ENCODE data around the gene RBKS. TPM values are rescaled to one million over a fixed set of nuclear protein-coding genes. Genes with fewer than 3 reads are reported as not detected.

RBKS gene
- total and polyA plus RNA-seq, 2 donors: 1.8 to 4.2 TPM

DNA sequence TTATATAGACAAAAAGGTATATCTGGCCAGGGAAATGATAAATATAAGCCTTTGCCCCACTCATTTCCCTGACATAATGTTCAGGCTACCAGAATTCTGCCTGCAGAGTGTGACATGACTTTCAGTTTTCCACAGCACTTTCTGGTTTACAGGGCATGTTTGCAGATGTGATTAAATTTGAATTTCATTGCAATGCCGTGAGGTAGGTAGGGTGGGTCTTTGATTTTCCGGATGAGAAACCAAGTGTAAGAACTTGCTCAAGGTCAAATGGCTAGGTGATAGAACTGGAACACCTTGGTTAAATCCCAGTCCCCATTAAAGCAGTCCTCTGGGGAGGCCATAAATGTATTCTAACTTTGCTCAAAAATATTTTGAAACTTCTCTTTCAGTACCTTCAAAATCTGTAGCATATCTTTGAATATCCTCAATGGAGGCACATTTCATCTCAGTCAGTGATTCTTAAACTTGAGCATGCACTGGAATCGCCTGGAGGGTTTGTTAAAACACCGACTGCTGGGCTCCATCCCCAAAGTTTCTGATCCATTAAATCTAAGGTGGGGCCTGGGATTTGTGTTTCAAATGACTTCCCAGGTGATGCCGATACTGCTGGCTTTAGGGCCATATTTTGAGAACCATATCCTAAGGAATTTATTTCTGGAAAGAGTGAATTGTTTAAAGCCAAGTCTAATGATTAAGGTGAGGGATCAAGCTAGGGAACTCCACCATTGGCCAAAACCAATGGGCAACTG, 83.7 kb downstream of the RBKS start:
- WGBS: 96% methylated on average over 5 of the region's 5 CpGs
- Histone ChIP-seq H3K4me3 (ENCODE audit: low read length in 2 of 2) (no peak overlapping the region), H3K4me1 (ENCODE audit: control insufficient read depth in 2 of 2, insufficient read depth in 2 of 2, low read length in 2 of 2) (no peaks in the 10 kb centered on the region), H3K27me3 (ENCODE audit: control insufficient read depth in 2 of 2, insufficient read depth in 1 of 2, low read length in 1 of 2) (no peaks in the 10 kb centered on the region), H3K9me3 (ENCODE audit: control insufficient read depth in 2 of 2, insufficient read depth in 1 of 2, low read length in 1 of 2) (no peaks in the 10 kb centered on the region), H3K27ac (ENCODE audit: low read depth in 1 of 2, low read length in 1 of 2) (no peak overlapping the region), H3K36me3 (ENCODE audit: control insufficient read depth in 2 of 2, insufficient read depth in 2 of 2, low read length in 1 of 2) (no peaks in the 10 kb centered on the region)
- no peak for DNase-seq (ENCODE audit: low read depth in 6 of 9, low spot score in 9 of 9)

DNA sequence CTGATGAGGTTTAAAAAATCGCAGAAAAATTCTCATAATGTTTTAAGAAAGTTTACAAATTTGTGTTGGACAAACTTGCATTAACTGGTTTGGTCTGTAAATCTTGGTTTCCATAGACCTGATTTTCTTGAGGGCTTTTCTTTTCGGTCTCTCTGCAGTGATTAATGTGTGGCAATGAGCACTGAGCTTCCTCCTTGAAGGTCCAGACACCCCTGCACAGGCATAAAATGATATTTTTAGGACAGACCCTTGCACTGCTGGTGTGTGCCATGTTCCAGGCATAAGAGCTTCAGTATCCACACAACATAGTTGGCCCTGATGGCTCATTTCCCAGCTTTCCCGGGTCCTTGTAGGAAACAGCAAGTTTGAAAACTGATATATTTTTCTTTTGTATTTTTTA, 85.0 kb downstream of the RBKS start:
- no peaks in the 10 kb centered on the region for H3K36me3 ChIP-seq (ENCODE audit: control insufficient read depth in 2 of 2, insufficient read depth in 2 of 2, low read length in 1 of 2)
- WGBS: 76% methylated on average over 3 of the region's 3 CpGs
- no peak for DNase-seq (ENCODE audit: low read depth in 6 of 9, low spot score in 9 of 9)
- H3K4me3 ChIP-seq (ENCODE audit: low read length in 2 of 2): no peak overlapping the region
- H3K27ac ChIP-seq (ENCODE audit: low read depth in 1 of 2, low read length in 1 of 2): no peak overlapping the region
- H3K9me3 ChIP-seq (ENCODE audit: control insufficient read depth in 2 of 2, insufficient read depth in 1 of 2, low read length in 1 of 2): no peaks in the 10 kb centered on the region
- H3K27me3 ChIP-seq (ENCODE audit: control insufficient read depth in 2 of 2, insufficient read depth in 1 of 2, low read length in 1 of 2): no peaks in the 10 kb centered on the region
- H3K4me1 ChIP-seq (ENCODE audit: control insufficient read depth in 2 of 2, insufficient read depth in 2 of 2, low read length in 2 of 2): no peaks in the 10 kb centered on the region

DNA sequence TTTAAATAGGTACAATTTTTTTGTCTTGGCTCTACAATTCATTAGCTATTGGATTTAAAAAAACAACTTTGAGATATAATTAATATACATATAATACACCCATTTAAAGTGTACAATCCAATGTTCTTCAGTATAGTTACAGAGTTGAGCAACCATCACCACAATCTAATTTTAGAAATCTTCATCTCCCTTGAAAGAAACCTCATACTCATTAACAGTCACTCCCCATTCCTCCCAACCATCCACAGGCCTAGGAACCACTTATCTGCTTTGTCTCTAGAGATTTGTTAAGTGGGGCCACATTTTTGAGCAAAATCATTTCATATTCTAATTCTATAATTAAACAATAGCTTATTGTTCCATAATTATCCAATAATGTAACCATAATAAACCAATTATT, 86.0 kb downstream of the RBKS start:
- Histone ChIP-seq H3K9me3 (ENCODE audit: control insufficient read depth in 2 of 2, insufficient read depth in 1 of 2, low read length in 1 of 2) (no peaks in the 10 kb centered on the region), H3K4me1 (ENCODE audit: control insufficient read depth in 2 of 2, insufficient read depth in 2 of 2, low read length in 2 of 2) (no peaks in the 10 kb centered on the region), H3K4me3 (ENCODE audit: low read length in 2 of 2) (no peak overlapping the region), H3K27ac (ENCODE audit: low read depth in 1 of 2, low read length in 1 of 2) (no peak overlapping the region), H3K27me3 (ENCODE audit: control insufficient read depth in 2 of 2, insufficient read depth in 1 of 2, low read length in 1 of 2) (no peaks in the 10 kb centered on the region), H3K36me3 (ENCODE audit: control insufficient read depth in 2 of 2, insufficient read depth in 2 of 2, low read length in 1 of 2) (no peaks in the 10 kb centered on the region)
- DNase-seq (ENCODE audit: low read depth in 6 of 9, low spot score in 9 of 9): no peak

DNA sequence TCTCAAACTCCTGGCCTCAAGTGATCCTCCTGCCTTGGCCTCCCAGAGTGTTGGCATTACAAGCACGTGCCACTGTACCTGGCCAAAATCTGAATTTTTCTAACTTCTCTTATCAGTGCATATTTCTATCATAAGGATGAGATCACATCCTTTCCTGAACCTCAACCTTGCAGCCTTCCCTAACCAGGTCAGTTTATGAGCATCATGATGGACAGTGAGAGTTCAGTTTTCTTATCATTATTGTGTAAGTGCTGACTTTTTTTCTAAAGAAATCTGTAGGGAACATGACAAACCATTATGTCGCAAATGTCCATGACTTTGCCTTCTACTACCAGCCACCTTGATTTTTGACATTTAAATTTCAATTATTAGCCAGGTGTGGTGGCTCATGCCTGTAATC, 87.1 kb downstream of the RBKS start:
- no peaks in the 10 kb centered on the region for H3K27me3 ChIP-seq (ENCODE audit: control insufficient read depth in 2 of 2, insufficient read depth in 1 of 2, low read length in 1 of 2)
- H3K27ac ChIP-seq (ENCODE audit: low read depth in 1 of 2, low read length in 1 of 2): no peak overlapping the region
- H3K4me3 ChIP-seq (ENCODE audit: low read length in 2 of 2): no peak overlapping the region
- no peaks in the 10 kb centered on the region for H3K9me3 ChIP-seq (ENCODE audit: control insufficient read depth in 2 of 2, insufficient read depth in 1 of 2, low read length in 1 of 2)
- 99% methylated on average over 2 of the region's 2 CpGs for WGBS
- H3K36me3 ChIP-seq (ENCODE audit: control insufficient read depth in 2 of 2, insufficient read depth in 2 of 2, low read length in 1 of 2): no peaks in the 10 kb centered on the region
- H3K4me1 ChIP-seq (ENCODE audit: control insufficient read depth in 2 of 2, insufficient read depth in 2 of 2, low read length in 2 of 2): peaks cover 0 to 3% of the 10 kb centered on the region in 2 donors
- no peak for DNase-seq (ENCODE audit: low read depth in 6 of 9, low spot score in 9 of 9)

DNA sequence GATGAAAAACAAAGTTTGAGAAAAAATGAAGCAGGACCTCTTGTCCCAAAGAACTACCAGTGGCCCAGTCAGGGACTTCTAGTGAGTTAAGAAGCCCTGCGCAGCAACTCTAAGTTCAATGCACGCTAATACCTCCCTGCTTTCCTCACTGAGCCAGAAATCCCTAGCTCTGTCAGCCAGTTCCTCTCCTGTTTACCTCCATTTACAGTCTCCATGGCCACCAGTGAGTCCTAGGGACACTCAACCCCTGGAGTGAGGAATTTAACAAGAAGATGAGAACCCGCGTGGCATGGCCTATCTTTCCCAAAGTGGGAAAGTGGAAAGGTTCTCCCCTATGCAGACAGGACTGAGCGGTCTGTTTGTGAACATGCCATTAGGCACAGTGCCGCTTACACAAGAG, 87.6 kb downstream of the RBKS start:
- WGBS: 97% methylated on average over 6 of the region's 6 CpGs
- no peak overlapping the region for H3K4me3 ChIP-seq (ENCODE audit: low read length in 2 of 2)
- H3K27me3 ChIP-seq (ENCODE audit: control insufficient read depth in 2 of 2, insufficient read depth in 1 of 2, low read length in 1 of 2): no peaks in the 10 kb centered on the region
- H3K4me1 ChIP-seq (ENCODE audit: control insufficient read depth in 2 of 2, insufficient read depth in 2 of 2, low read length in 2 of 2): peaks cover 0 to 3% of the 10 kb centered on the region in 2 donors
- H3K9me3 ChIP-seq (ENCODE audit: control insufficient read depth in 2 of 2, insufficient read depth in 1 of 2, low read length in 1 of 2): no peaks in the 10 kb centered on the region
- no peak overlapping the region for H3K27ac ChIP-seq (ENCODE audit: low read depth in 1 of 2, low read length in 1 of 2)
- H3K36me3 ChIP-seq (ENCODE audit: control insufficient read depth in 2 of 2, insufficient read depth in 2 of 2, low read length in 1 of 2): no peaks in the 10 kb centered on the region
- no peak for DNase-seq (ENCODE audit: low read depth in 6 of 9, low spot score in 9 of 9)

DNA sequence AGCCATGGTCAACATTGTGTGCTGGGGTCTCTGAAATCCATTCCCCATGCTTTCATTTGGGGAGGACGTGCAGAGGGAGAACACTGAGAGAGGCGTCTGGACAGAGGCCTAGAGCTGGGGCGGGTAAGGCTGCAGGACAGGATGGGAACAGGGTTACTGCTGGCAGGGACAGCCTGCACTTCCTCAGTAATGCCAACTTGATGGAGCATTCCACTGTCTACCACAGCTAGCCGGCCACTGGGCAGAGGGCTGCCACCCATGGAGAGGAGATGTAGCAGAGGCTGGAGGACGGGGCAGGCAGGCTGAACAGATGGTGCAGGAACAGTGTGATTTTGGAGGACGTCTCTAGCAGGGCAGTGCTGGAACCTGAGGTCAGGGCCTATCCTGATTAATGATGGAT, 89.3 kb downstream of the RBKS start:
- 97% methylated on average over 6 of the region's 6 CpGs for WGBS
- Histone ChIP-seq H3K36me3 (ENCODE audit: control insufficient read depth in 2 of 2, insufficient read depth in 2 of 2, low read length in 1 of 2) (no peaks in the 10 kb centered on the region), H3K4me1 (ENCODE audit: control insufficient read depth in 2 of 2, insufficient read depth in 2 of 2, low read length in 2 of 2) (peaks cover 0 to 6% of the 10 kb centered on the region in 2 donors), H3K4me3 (ENCODE audit: low read length in 2 of 2) (no peak overlapping the region), H3K27me3 (ENCODE audit: control insufficient read depth in 2 of 2, insufficient read depth in 1 of 2, low read length in 1 of 2) (no peaks in the 10 kb centered on the region), H3K27ac (ENCODE audit: low read depth in 1 of 2, low read length in 1 of 2) (no peak overlapping the region), H3K9me3 (ENCODE audit: control insufficient read depth in 2 of 2, insufficient read depth in 1 of 2, low read length in 1 of 2) (no peaks in the 10 kb centered on the region)
- no peak for DNase-seq (ENCODE audit: low read depth in 6 of 9, low spot score in 9 of 9)

DNA sequence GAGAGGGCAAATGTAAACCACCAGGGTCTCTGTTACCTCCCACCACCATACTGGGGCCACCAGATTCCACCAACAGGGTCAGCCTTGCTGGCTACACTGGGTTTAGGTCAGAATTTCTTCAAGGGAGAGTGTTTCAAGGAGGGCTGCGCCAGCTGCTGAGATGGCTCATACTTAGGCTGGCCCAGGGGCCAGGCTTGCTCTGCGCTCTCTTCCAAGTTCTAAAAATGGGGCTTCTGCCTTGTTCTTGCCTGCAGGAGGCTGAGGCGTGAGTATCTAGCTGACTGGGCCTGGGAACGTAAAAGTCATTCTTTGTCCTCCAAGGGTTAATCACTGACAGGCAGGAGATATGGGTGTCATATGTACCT, 90.6 kb downstream of the RBKS start:
- no peak for DNase-seq (ENCODE audit: low read depth in 6 of 9, low spot score in 9 of 9)
- no peaks in the 10 kb centered on the region for H3K27me3 ChIP-seq (ENCODE audit: control insufficient read depth in 2 of 2, insufficient read depth in 1 of 2, low read length in 1 of 2)
- H3K4me3 ChIP-seq (ENCODE audit: low read length in 2 of 2): no peak overlapping the region
- H3K27ac ChIP-seq (ENCODE audit: low read depth in 1 of 2, low read length in 1 of 2): peak overlapping the region in 1 of 2 donors; percentile 43
- H3K4me1 ChIP-seq (ENCODE audit: control insufficient read depth in 2 of 2, insufficient read depth in 2 of 2, low read length in 2 of 2): peaks cover 0 to 17% of the 10 kb centered on the region in 2 donors
- no peaks in the 10 kb centered on the region for H3K9me3 ChIP-seq (ENCODE audit: control insufficient read depth in 2 of 2, insufficient read depth in 1 of 2, low read length in 1 of 2)
- no peaks in the 10 kb centered on the region for H3K36me3 ChIP-seq (ENCODE audit: control insufficient read depth in 2 of 2, insufficient read depth in 2 of 2, low read length in 1 of 2)
- WGBS: 97% methylated on average over 4 of the region's 4 CpGs

DNA sequence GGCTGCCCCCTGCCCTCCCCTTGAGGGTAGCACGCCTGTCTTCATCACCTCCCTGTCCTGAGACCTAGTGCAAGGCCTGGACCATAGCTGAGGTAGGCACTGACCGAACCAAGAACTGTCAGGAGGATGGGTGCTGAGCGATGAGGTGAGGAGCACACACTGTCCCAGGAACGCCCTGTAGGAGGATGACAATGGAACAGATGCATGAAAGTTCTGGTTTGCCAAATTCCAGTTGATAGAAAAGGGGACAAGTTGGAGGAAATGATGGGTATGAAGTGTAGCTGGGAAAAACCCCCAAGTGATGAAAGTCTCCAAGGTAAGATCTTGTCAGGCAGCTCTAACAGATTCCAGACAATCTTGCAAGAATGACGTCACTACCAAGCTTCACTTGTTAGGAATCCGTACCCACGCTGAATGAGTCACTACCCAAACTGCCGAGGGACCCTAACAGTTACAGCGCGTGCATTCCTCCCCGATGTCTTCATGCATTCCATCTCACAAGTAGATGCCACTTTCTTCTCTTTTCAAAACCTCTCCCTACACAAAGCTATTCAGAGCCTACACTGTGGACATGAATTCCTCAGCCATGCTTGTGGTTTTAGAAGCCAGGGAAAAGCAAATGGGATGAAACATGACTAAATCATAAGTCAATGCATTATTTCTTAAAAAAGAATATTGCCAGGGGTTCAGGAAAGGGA, 91.1 kb downstream of the RBKS start:
- WGBS: 94% methylated on average over 11 of the region's 11 CpGs
- Histone ChIP-seq H3K36me3 (ENCODE audit: control insufficient read depth in 2 of 2, insufficient read depth in 2 of 2, low read length in 1 of 2) (no peaks in the 10 kb centered on the region), H3K27ac (ENCODE audit: low read depth in 1 of 2, low read length in 1 of 2) (peak overlapping the region in 1 of 2 donors; percentile 43), H3K4me3 (ENCODE audit: low read length in 2 of 2) (no peak overlapping the region), H3K27me3 (ENCODE audit: control insufficient read depth in 2 of 2, insufficient read depth in 1 of 2, low read length in 1 of 2) (no peaks in the 10 kb centered on the region), H3K9me3 (ENCODE audit: control insufficient read depth in 2 of 2, insufficient read depth in 1 of 2, low read length in 1 of 2) (no peaks in the 10 kb centered on the region), H3K4me1 (ENCODE audit: control insufficient read depth in 2 of 2, insufficient read depth in 2 of 2, low read length in 2 of 2) (peaks cover 0 to 17% of the 10 kb centered on the region in 2 donors)
- peak in 2 of 9 donors; percentile 7 to 10 for DNase-seq (ENCODE audit: low read depth in 6 of 9, low spot score in 9 of 9)

DNA sequence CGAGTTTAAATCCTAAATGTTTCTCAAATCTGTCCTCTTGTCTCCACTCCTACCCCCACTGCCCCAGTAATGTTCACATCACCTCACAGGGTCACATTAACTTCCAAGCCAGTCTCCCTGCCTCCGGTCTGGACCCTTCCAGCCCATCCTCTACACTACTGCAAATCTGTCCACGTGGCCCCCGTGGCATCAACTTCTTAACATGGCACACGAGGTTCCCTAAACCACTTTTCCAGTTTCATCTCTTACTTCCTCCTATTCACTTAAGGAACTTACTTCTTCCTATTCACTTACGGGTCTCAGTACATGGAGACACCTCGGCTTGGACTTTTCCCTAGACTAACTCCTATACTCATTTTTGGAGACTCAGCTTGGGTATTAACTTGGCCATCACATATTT, 91.7 kb downstream of the RBKS start:
- WGBS: 94% methylated on average over 7 of the region's 7 CpGs
- Histone ChIP-seq H3K9me3 (ENCODE audit: control insufficient read depth in 2 of 2, insufficient read depth in 1 of 2, low read length in 1 of 2) (no peaks in the 10 kb centered on the region), H3K27me3 (ENCODE audit: control insufficient read depth in 2 of 2, insufficient read depth in 1 of 2, low read length in 1 of 2) (no peaks in the 10 kb centered on the region), H3K4me1 (ENCODE audit: control insufficient read depth in 2 of 2, insufficient read depth in 2 of 2, low read length in 2 of 2) (peaks cover 0 to 17% of the 10 kb centered on the region in 2 donors), H3K36me3 (ENCODE audit: control insufficient read depth in 2 of 2, insufficient read depth in 2 of 2, low read length in 1 of 2) (no peaks in the 10 kb centered on the region), H3K4me3 (ENCODE audit: low read length in 2 of 2) (no peak overlapping the region), H3K27ac (ENCODE audit: low read depth in 1 of 2, low read length in 1 of 2) (peak overlapping the region in 1 of 2 donors; percentile 32)
- DNase-seq (ENCODE audit: low read depth in 6 of 9, low spot score in 9 of 9): no peak
